ENCODE results near the gene PLOD2. TPM values are rescaled to one million over a fixed set of nuclear protein-coding genes. Genes with fewer than 3 reads are reported as not detected.
"Not testable (repeated sequence)": the region's sequence is repeated elsewhere in the genome, so short reads cannot be mapped to it uniquely, and the experiment has no call there.

The PLOD2 gene
- total and polyA plus RNA-seq, 2 donors (not counting 1 experiment from before 2014, with no cell fraction given): not detected

DNA sequence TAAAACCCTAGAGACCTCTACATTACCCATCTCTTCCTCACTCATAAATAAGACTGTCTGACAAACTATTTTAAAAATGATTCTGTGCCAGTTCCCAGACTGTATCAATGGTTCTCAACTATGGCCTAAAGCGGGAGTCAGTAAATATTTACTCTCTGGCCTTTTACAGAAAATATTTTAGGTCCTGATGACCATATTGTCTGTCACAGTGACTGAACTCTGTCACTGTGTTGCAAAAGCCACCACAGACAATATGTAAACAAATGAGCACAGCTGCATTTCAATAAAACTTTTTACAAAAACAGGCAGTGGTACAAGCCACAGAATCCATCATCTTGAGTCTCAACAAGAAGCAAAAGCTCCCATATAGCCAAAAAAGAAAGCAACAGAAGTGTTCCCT lies 45.4 kb downstream of the PLOD2 start:
- no peaks in the 10 kb centered on the region for H3K4me1 ChIP-seq (ENCODE audit: control insufficient read depth in 2 of 2, insufficient read depth in 2 of 2, low read length in 2 of 2)
- DNase-seq (no peak), ATAC-seq (ENCODE audit: low read depth) (no peak)
- WGBS (ENCODE audit: insufficient coverage): 100% methylated on average over 1 of the region's 1 CpG
- no peak overlapping the region for H3K9ac ChIP-seq (ENCODE audit: low read length)
- POLR2A ChIA-PET: no interaction called here
- H3K4me3 Mint-ChIP-seq: no peak overlapping the region
- H3K9me3 ChIP-seq (ENCODE audit: control extremely low read depth in 1 of 3, control insufficient read depth in 2 of 3, insufficient read depth in 1 of 3, low read length in 2 of 3): peaks cover 2 to 5% (median 2%) of the 10 kb centered on the region in 3 donors
- TF ChIP-seq EZH2 (IDR thresholded peaks at IDR 0.05; ENCODE audit: borderline replicate concordance, insufficient read depth, low read depth, low read length, poor library complexity, severe bottlenecking): no peak
- TF ChIP-seq, protein P1, sequence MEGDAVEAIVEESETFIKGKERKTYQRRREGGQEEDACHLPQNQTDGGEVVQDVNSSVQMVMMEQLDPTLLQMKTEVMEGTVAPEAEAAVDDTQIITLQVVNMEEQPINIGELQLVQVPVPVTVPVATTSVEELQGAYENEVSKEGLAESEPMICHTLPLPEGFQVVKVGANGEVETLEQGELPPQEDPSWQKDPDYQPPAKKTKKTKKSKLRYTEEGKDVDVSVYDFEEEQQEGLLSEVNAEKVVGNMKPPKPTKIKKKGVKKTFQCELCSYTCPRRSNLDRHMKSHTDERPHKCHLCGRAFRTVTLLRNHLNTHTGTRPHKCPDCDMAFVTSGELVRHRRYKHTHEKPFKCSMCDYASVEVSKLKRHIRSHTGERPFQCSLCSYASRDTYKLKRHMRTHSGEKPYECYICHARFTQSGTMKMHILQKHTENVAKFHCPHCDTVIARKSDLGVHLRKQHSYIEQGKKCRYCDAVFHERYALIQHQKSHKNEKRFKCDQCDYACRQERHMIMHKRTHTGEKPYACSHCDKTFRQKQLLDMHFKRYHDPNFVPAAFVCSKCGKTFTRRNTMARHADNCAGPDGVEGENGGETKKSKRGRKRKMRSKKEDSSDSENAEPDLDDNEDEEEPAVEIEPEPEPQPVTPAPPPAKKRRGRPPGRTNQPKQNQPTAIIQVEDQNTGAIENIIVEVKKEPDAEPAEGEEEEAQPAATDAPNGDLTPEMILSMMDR (IDR thresholded peaks at IDR 0.05): no peak
- H3K36me3 ChIP-seq (replicated peaks in 1 of 2; ENCODE audit: control extremely low read depth in 1 of 2, control insufficient read depth in 1 of 2, extremely low read depth in 1 of 2, insufficient read depth in 2 of 2, low read length in 1 of 2): no peaks in the 10 kb centered on the region
- CTCF ChIA-PET: no interaction called here
- H3K27ac ChIP-seq (ENCODE audit: low read length in 2 of 2): no peak overlapping the region
- no peaks in the 10 kb centered on the region for H3K4me1 Mint-ChIP-seq
- intact Hi-C loops (cut with micrococcal nuclease): no loop called here
- H3K79me2 ChIP-seq (ENCODE audit: control insufficient read depth, insufficient read depth, low read length): no peaks in the 10 kb centered on the region
- peaks cover 9% of the 10 kb centered on the region for H3K9me3 Mint-ChIP-seq (ENCODE audit: insufficient read depth)
- H3K27me3 Mint-ChIP-seq: no peaks in the 10 kb centered on the region
- H2AFZ ChIP-seq (ENCODE audit: insufficient read depth, low read depth, low read length, poor library complexity, severe bottlenecking): no peak overlapping the region
- no peak overlapping the region for H3K4me3 ChIP-seq (ENCODE audit: control extremely low read depth in 1 of 5, extremely low read depth in 1 of 5, insufficient read depth in 1 of 5, low read depth in 2 of 5, low read length in 4 of 5)
- no peaks in the 10 kb centered on the region for H3K27me3 ChIP-seq (replicated peaks in 1 of 4; ENCODE audit: control extremely low read depth in 1 of 4, control insufficient read depth in 3 of 4, insufficient read depth in 4 of 4, low read length in 3 of 4)
- no peak overlapping the region for H3K4me2 ChIP-seq (replicated peaks; ENCODE audit: low read depth, low read length, poor library complexity, severe bottlenecking)
- no peak overlapping the region for H3K27ac Mint-ChIP-seq
- no peaks in the 10 kb centered on the region for H4K20me1 ChIP-seq (ENCODE audit: control insufficient read depth, insufficient read depth, low read length, poor library complexity, severe bottlenecking)

- ATAC-seq (ENCODE audit: low read depth); H3K4me1 Mint-ChIP-seq; H3K9me3 Mint-ChIP-seq (ENCODE audit: insufficient read depth); H3K4me3 Mint-ChIP-seq; H3K27me3 ChIP-seq (replicated peaks in 1 of 4; ENCODE audit: control extremely low read depth in 1 of 4, control insufficient read depth in 3 of 4, insufficient read depth in 4 of 4, low read length in 3 of 4); H3K4me2 ChIP-seq (replicated peaks; ENCODE audit: low read depth, low read length, poor library complexity, severe bottlenecking); H3K4me3 ChIP-seq (ENCODE audit: control extremely low read depth in 1 of 5, extremely low read depth in 1 of 5, insufficient read depth in 1 of 5, low read depth in 2 of 5, low read length in 4 of 5); DNase-seq; H4K20me1 ChIP-seq (ENCODE audit: control insufficient read depth, insufficient read depth, low read length, poor library complexity, severe bottlenecking); H3K9ac ChIP-seq (ENCODE audit: low read length); POLR2A ChIA-PET; intact Hi-C loops (cut with micrococcal nuclease); H3K27ac Mint-ChIP-seq; H3K4me1 ChIP-seq (ENCODE audit: control insufficient read depth in 2 of 2, insufficient read depth in 2 of 2, low read length in 2 of 2); H2AFZ ChIP-seq (ENCODE audit: insufficient read depth, low read depth, low read length, poor library complexity, severe bottlenecking); H3K27ac ChIP-seq (ENCODE audit: low read length in 2 of 2); H3K27me3 Mint-ChIP-seq; CTCF ChIA-PET; H3K9me3 ChIP-seq (ENCODE audit: control extremely low read depth in 1 of 3, control insufficient read depth in 2 of 3, insufficient read depth in 1 of 3, low read length in 2 of 3); H3K36me3 ChIP-seq (replicated peaks in 1 of 2; ENCODE audit: control extremely low read depth in 1 of 2, control insufficient read depth in 1 of 2, extremely low read depth in 1 of 2, insufficient read depth in 2 of 2, low read length in 1 of 2); H3K79me2 ChIP-seq (ENCODE audit: control insufficient read depth, insufficient read depth, low read length): not testable (repeated sequence)
- WGBS (ENCODE audit: insufficient coverage): 100% methylated on average over 1 of the region's 12 CpGs
Measured at GRCh38 chr3:146113804-146114203, 47.2 kb downstream of the PLOD2 start.
